ENCODE results near the gene SNX8.
A peak's percentile ranks its signal among the peaks of the same experiment; 100 is the strongest.

SNX8 gene

DNA sequence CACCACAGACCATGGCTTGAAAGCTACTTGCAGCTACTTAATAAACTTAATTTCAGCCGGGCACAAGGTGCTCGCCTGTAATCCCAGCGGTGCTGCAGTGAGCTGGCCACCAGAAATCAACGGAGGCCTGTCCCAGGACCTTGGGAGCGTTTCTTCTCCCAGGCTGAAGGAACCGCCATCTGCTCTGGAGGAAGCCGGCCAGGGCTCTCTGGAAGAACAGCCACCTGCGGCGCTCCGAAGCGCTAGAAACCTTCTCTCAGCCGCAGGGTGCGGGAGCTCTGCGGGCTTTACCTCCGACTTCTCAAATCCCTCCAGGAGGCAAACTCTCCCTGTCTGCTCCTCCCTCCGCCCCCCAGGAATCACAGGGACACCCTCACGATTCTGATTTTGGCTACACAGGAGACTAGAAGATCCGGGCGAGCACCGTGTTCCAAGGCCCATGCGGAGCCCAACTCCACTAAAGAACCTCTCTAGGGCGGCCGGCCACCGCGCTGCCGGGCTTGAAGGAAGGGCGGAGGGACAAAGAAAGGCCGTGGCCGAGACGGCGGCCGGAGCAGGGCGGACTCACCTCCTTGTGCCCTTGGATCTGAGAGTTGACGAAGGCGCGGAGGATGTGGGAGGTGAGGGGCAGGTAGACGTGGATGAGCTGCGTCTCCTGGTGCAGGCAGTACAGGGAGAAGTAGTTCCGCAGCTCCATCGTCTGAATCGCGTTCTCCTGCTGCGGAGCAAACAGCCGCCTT is 57.8 kb downstream of the SNX8 start:
- no peak overlapping the region for H2BK5ac ChIP-seq (ENCODE audit: low read depth, low read length, poor library complexity)
- no peak overlapping the region for H3K14ac ChIP-seq (ENCODE audit: low read length)
- H3K23ac ChIP-seq (ENCODE audit: low read length): no peak overlapping the region
- H4K8ac ChIP-seq (ENCODE audit: low read depth, low read length): no peak overlapping the region
- H3K4me3 ChIP-seq (ENCODE audit: low read depth, low read length): no peak overlapping the region
- no peak overlapping the region for H2BK12ac ChIP-seq (ENCODE audit: low read length)
- no peak overlapping the region for H3K27ac ChIP-seq (ENCODE audit: low read depth, low read length)
- no peak overlapping the region for H4K91ac ChIP-seq (ENCODE audit: low read depth, low read length)
- no peak overlapping the region for H2BK120ac ChIP-seq (ENCODE audit: insufficient read depth, low read length, poor library complexity)
- no peak overlapping the region for H4K12ac ChIP-seq (ENCODE audit: low read depth, low read length)
- H3K4me2 ChIP-seq (ENCODE audit: low read length): no peak overlapping the region
- WGBS (ENCODE audit: extremely low coverage, insufficient coverage, insufficient read length): no CpG with 5 or more reads among the region's 44 CpGs
- DNase-seq: no peak
- H3K36me3 ChIP-seq (ENCODE audit: control insufficient read depth in 1 of 2, insufficient read depth in 2 of 2, low read length in 2 of 2): peaks cover 32 to 38% of the 10 kb centered on the region in 2 experiments
- no peak overlapping the region for H3K18ac ChIP-seq (ENCODE audit: low read length)
- H2AFZ ChIP-seq (ENCODE audit: insufficient read depth, low read length, poor library complexity): no peak overlapping the region
- no peak overlapping the region for H3K9ac ChIP-seq (ENCODE audit: low read length)
- H3K4me1 ChIP-seq (ENCODE audit: control insufficient read depth in 1 of 2, insufficient read depth in 2 of 2, low read length in 2 of 2): no peaks in the 10 kb centered on the region
- H3K79me2 ChIP-seq (ENCODE audit: control insufficient read depth, insufficient read depth, low read length, poor library complexity): no peaks in the 10 kb centered on the region
- H3K9me3 ChIP-seq (ENCODE audit: insufficient read depth, low read depth, low read length): no peaks in the 10 kb centered on the region
- H3K4ac ChIP-seq (ENCODE audit: low read depth, low read length): no peak overlapping the region
- H3K27me3 ChIP-seq (ENCODE audit: insufficient read depth, low read length): no peaks in the 10 kb centered on the region
- H3K79me1 ChIP-seq (ENCODE audit: low read length): peaks cover 2% of the 10 kb centered on the region
- H2AK5ac ChIP-seq (ENCODE audit: low read length): no peak overlapping the region

DNA sequence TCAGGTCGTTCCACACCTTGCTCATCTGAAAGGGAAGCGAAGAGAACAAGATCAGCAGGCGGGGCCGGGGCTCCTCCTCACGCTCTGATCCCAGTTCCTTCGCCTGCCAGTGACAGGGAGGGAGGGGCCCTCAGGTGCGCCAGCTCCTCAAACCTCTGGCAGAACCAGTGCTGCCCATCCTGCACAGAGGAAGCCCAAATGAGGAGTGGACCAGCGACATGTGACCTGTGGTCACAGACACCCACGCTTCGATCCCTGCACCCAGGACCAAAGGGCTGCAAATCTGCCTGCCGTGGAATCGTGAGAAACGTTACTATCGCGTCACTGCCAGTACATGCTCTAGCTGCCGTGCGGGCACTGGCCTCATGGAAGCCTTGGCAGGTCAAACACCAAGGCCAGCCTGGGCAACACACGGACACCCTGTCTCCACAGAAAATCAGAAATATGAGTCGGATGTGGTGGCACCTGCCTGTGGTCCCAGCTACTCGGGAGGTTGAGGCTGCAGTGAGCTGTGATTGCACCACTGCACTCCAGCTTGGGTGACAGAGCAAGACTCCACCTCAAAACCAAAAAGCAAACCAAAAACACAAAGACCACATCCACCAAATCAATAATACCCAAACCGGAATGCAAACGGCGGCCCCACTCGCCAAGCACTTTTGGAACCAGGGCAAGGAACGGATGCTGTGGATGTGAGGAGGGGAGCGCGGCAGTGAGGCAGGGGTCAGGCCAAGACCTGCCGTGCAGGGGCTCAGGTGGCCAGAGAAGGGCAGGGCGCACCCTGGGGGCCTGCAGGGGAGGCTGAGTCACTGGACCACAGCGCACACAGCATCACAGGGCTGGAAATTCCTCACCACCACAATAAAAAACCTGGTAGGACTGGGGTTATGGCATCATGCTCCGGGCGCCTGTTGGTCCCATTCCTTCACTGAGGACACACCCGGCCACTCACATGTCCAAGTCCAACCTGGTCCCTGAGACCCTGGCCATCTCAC is 58.8 kb downstream of the SNX8 start:
- WGBS (ENCODE audit: extremely low coverage, insufficient coverage, insufficient read length): no CpG with 5 or more reads among the region's 33 CpGs
- Histone ChIP-seq H3K27ac (ENCODE audit: low read depth, low read length) (no peak overlapping the region), H3K9ac (ENCODE audit: low read length) (no peak overlapping the region), H3K18ac (ENCODE audit: low read length) (no peak overlapping the region), H3K4me3 (ENCODE audit: low read depth, low read length) (no peak overlapping the region), H2AFZ (ENCODE audit: insufficient read depth, low read length, poor library complexity) (no peak overlapping the region), H3K27me3 (ENCODE audit: insufficient read depth, low read length) (no peaks in the 10 kb centered on the region), H3K14ac (ENCODE audit: low read length) (no peak overlapping the region), H2BK120ac (ENCODE audit: insufficient read depth, low read length, poor library complexity) (no peak overlapping the region), H3K23ac (ENCODE audit: low read length) (no peak overlapping the region), H4K12ac (ENCODE audit: low read depth, low read length) (no peak overlapping the region), H2AK5ac (ENCODE audit: low read length) (no peak overlapping the region), H3K4me2 (ENCODE audit: low read length) (no peak overlapping the region), H2BK12ac (ENCODE audit: low read length) (no peak overlapping the region), H3K36me3 (ENCODE audit: control insufficient read depth in 1 of 2, insufficient read depth in 2 of 2, low read length in 2 of 2) (peaks cover 38 to 43% of the 10 kb centered on the region in 2 experiments), H4K91ac (ENCODE audit: low read depth, low read length) (no peak overlapping the region), H3K79me2 (ENCODE audit: control insufficient read depth, insufficient read depth, low read length, poor library complexity) (no peaks in the 10 kb centered on the region), H4K8ac (ENCODE audit: low read depth, low read length) (no peak overlapping the region), H3K4me1 (ENCODE audit: control insufficient read depth in 1 of 2, insufficient read depth in 2 of 2, low read length in 2 of 2) (no peaks in the 10 kb centered on the region), H3K4ac (ENCODE audit: low read depth, low read length) (no peak overlapping the region), H3K79me1 (ENCODE audit: low read length) (peaks cover 2% of the 10 kb centered on the region), H2BK5ac (ENCODE audit: low read depth, low read length, poor library complexity) (no peak overlapping the region), H3K9me3 (ENCODE audit: insufficient read depth, low read depth, low read length) (no peaks in the 10 kb centered on the region)
- peak; percentile 17 to 23 for DNase-seq

DNA sequence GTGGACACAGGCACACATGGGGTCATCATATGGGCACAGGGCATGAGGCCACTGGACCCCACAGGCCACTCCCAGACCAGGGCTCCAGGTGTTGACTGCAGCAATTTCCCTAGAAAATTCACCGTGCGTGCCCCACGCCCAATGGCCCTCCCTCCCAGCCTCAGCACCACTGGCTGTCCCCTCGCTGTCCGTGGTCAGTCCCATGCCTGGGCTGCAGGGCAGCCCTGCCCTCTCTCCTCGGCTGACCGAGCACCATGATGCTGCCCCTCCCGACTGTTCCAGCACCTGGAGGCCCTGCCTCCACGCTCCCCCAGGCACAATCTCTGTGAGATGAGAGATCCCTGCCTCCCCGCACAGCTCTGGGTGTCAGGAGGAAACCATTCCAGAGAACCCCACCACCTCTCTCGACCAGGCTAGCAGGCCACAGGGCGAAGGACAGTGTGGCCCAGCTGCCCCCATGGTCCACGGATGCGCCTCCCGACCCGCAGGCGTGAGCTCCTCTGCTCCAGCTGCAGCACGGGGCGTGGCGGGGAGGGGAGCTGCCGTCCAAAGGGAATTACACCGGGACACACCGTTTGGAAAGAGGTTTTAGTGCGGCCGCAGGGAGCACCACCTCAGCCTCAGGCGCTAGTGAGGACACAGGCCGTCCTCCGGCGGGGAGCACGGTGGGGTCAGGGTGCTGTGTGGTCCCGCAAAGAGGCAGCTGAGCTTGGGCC is 59.7 kb downstream of the SNX8 start:
- Histone ChIP-seq H3K9me3 (ENCODE audit: insufficient read depth, low read depth, low read length) (no peaks in the 10 kb centered on the region), H4K12ac (ENCODE audit: low read depth, low read length) (no peak overlapping the region), H3K4me1 (ENCODE audit: control insufficient read depth in 1 of 2, insufficient read depth in 2 of 2, low read length in 2 of 2) (no peaks in the 10 kb centered on the region), H2BK12ac (ENCODE audit: low read length) (no peak overlapping the region), H4K91ac (ENCODE audit: low read depth, low read length) (no peak overlapping the region), H3K14ac (ENCODE audit: low read length) (no peak overlapping the region), H4K8ac (ENCODE audit: low read depth, low read length) (no peak overlapping the region), H3K79me1 (ENCODE audit: low read length) (peaks cover 2% of the 10 kb centered on the region), H2BK120ac (ENCODE audit: insufficient read depth, low read length, poor library complexity) (no peak overlapping the region), H3K27me3 (ENCODE audit: insufficient read depth, low read length) (no peaks in the 10 kb centered on the region), H3K4me3 (ENCODE audit: low read depth, low read length) (no peak overlapping the region), H3K4me2 (ENCODE audit: low read length) (no peak overlapping the region), H3K23ac (ENCODE audit: low read length) (no peak overlapping the region), H3K79me2 (ENCODE audit: control insufficient read depth, insufficient read depth, low read length, poor library complexity) (no peaks in the 10 kb centered on the region), H3K4ac (ENCODE audit: low read depth, low read length) (no peak overlapping the region), H3K27ac (ENCODE audit: low read depth, low read length) (no peak overlapping the region), H2AFZ (ENCODE audit: insufficient read depth, low read length, poor library complexity) (no peak overlapping the region), H3K9ac (ENCODE audit: low read length) (no peak overlapping the region), H2BK5ac (ENCODE audit: low read depth, low read length, poor library complexity) (no peak overlapping the region), H3K36me3 (ENCODE audit: control insufficient read depth in 1 of 2, insufficient read depth in 2 of 2, low read length in 2 of 2) (peaks cover 38 to 48% of the 10 kb centered on the region in 2 experiments), H3K18ac (ENCODE audit: low read length) (no peak overlapping the region), H2AK5ac (ENCODE audit: low read length) (no peak overlapping the region)
- no peak for DNase-seq
- WGBS (ENCODE audit: extremely low coverage, insufficient coverage, insufficient read length): no CpG with 5 or more reads among the region's 31 CpGs

DNA sequence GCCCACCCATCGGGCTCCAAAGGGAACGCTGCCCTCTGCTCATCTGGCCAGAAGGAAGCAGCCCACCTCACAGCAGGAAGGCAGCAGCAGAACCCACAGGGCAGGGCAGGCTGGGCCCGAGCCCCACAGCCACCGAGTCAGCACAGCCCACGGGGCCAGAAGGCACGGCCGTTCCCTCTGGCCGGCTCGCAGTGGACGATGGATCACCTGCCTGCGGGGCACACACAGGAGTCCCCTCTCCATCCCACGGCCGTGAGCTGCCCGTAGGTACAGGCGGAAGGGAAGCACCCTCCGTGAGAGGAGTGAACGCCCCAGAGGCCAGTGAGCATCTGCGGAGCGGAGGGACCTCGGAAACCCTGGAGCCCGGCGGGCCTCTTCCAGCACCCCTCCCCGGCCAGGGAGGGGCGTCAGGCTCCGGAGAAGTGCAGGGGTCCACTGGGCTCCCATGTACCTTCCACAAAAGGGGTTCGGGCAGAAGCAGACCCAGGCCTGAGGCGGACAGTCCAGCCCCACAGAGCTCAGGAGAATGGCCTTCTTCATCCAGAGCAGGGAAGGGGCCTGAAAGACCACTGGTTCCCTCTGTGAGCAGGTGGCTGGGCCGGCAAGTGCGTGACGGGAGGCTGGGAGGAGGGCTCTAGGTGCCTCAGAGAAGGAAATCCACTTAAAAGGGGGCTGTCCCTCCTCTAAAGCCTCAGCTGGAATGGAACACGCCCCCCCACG is 60.6 kb downstream of the SNX8 start:
- WGBS (ENCODE audit: extremely low coverage, insufficient coverage, insufficient read length): no CpG with 5 or more reads among the region's 32 CpGs
- no peaks in the 10 kb centered on the region for H3K9me3 ChIP-seq (ENCODE audit: insufficient read depth, low read depth, low read length)

More for the DNA sequence above, 60.6 kb downstream of the SNX8 start:
- Histone ChIP-seq H2AFZ (ENCODE audit: insufficient read depth, low read length, poor library complexity) (no peak overlapping the region), H3K79me1 (ENCODE audit: low read length) (peaks cover 2% of the 10 kb centered on the region), H3K4me3 (ENCODE audit: low read depth, low read length) (no peak overlapping the region), H3K79me2 (ENCODE audit: control insufficient read depth, insufficient read depth, low read length, poor library complexity) (no peaks in the 10 kb centered on the region), H3K23ac (ENCODE audit: low read length) (no peak overlapping the region), H4K12ac (ENCODE audit: low read depth, low read length) (no peak overlapping the region), H3K9ac (ENCODE audit: low read length) (no peak overlapping the region), H2BK120ac (ENCODE audit: insufficient read depth, low read length, poor library complexity) (no peak overlapping the region), H3K36me3 (ENCODE audit: control insufficient read depth in 1 of 2, insufficient read depth in 2 of 2, low read length in 2 of 2) (peaks cover 38 to 48% of the 10 kb centered on the region in 2 experiments), H3K4me2 (ENCODE audit: low read length) (no peak overlapping the region), H4K8ac (ENCODE audit: low read depth, low read length) (no peak overlapping the region), H3K4me1 (ENCODE audit: control insufficient read depth in 1 of 2, insufficient read depth in 2 of 2, low read length in 2 of 2) (no peaks in the 10 kb centered on the region), H2BK12ac (ENCODE audit: low read length) (no peak overlapping the region), H2BK5ac (ENCODE audit: low read depth, low read length, poor library complexity) (no peak overlapping the region), H3K27me3 (ENCODE audit: insufficient read depth, low read length) (no peaks in the 10 kb centered on the region), H4K91ac (ENCODE audit: low read depth, low read length) (no peak overlapping the region), H3K27ac (ENCODE audit: low read depth, low read length) (no peak overlapping the region), H3K4ac (ENCODE audit: low read depth, low read length) (no peak overlapping the region), H2AK5ac (ENCODE audit: low read length) (no peak overlapping the region), H3K14ac (ENCODE audit: low read length) (no peak overlapping the region), H3K18ac (ENCODE audit: low read length) (no peak overlapping the region)
- no peak for DNase-seq

Measured in trophoblast cell (in vitro differentiated cells and primary cell).